GM12878 (cell line): ENCODE results near the gene SCAP. TPM values are rescaled to one million over a fixed set of nuclear protein-coding genes. Genes with fewer than 3 reads are reported as not detected.

Source experiments
- ATAC-seq: fragments of 200-7000 bp; cut with Tn5 transposase; 3 replicates; pipeline ENCODE4 v1.9.1; 2020; ENCODE audit warnings: mild to moderate bottlenecking, moderate library complexity
- BruUV-seq: library from RNA; stranded (reverse); fragments of 400-500 nt; replicated peaks from 2 replicates; lab custom pipeline; 2021; lab: Mats Ljungman, UMichigan
- CTCF ChIA-PET: fragments of 300-600 bp; sonication (Branson Sonifier 250); formaldehyde crosslinking; extraction: SDS; loops from one replicate; lab custom pipeline; 2021; ENCODE audit warnings: inconsistent platforms; lab: Yijun Ruan, JAX
- POLR2A ChIA-PET: fragments of 350-600 bp; formaldehyde crosslinking; extraction: SDS; loops from one replicate; lab custom pipeline; 2021; ENCODE audit warnings: inconsistent platforms; lab: Charles Lee
- RAD21 ChIA-PET: fragments of 300-600 bp; sonication (Branson Sonifier 250); formaldehyde crosslinking; loops from one replicate; lab custom pipeline; 2023; ENCODE audit warnings: antibody characterized with exemption; ENCODE audit not compliant: unreplicated experiment; lab: Charles Lee
- SMC1A ChIA-PET: fragments of 300-600 bp; sonication (Branson Sonifier 250); formaldehyde crosslinking; loops from one replicate; lab custom pipeline; 2023; ENCODE audit not compliant: unreplicated experiment, uncharacterized antibody; lab: Charles Lee
- DNase-seq: peaks from one replicate; pipeline ENCODE4 v3.0.0-alpha.2; 2011; ENCODE audit warnings: low read depth, low spot score
- FAIRE-seq: peaks from 3 replicates; lab custom pipeline; 2011; peaks lifted over from hg19 to GRCh38; lab: Jason Lieb, UNC
- H2AFZ ChIP-seq: 2 replicates; pipeline ENCODE4 v1.6.0; 2011; ENCODE audit warnings: low read depth, low read length, control low read depth; ENCODE audit not compliant: control insufficient read depth
- H3K27ac ChIP-seq: 2 replicates; pipeline ENCODE4 v1.5.1; 2011; ENCODE audit warnings: control low read depth; ENCODE audit not compliant: control insufficient read depth, insufficient read depth
- H3K27me3 ChIP-seq, 2 experiments: replicated peaks in 1 of 2; 2 replicates each; pipeline versions ENCODE4 v1.6.0 to v1.6.1; 2011; ENCODE audit warnings: low read length in 1 of 2; ENCODE audit not compliant: control insufficient read depth in 2 of 2, insufficient read depth in 2 of 2
- H3K36me3 ChIP-seq, 2 experiments: 2 replicates each; pipeline ENCODE4 v1.5.1; 2011; ENCODE audit warnings: low read length in 1 of 2; ENCODE audit not compliant: control insufficient read depth in 2 of 2, insufficient read depth in 2 of 2
- H3K4me1 ChIP-seq: 2 replicates; pipeline ENCODE4 v1.6.1; 2011; ENCODE audit warnings: mild to moderate bottlenecking, low read length, moderate library complexity, mixed read lengths; ENCODE audit not compliant: control insufficient read depth, insufficient read depth
- H3K4me2 ChIP-seq: 2 replicates; pipeline ENCODE4 v1.6.0; 2011; ENCODE audit warnings: control low read depth; ENCODE audit not compliant: control insufficient read depth, insufficient read depth
- H3K4me3 ChIP-seq: fragments of 200-600 bp; sonication (generic); 2 replicates; pipeline ENCODE4 v1.5.1; 2016
- H3K79me2 ChIP-seq: 2 replicates; pipeline ENCODE4 v1.6.0; 2011; ENCODE audit warnings: low read length; ENCODE audit not compliant: control insufficient read depth, insufficient read depth
- H3K9ac ChIP-seq: 2 replicates; pipeline ENCODE4 v1.8.0; 2011; ENCODE audit warnings: low read length, control low read depth, mixed read lengths; ENCODE audit not compliant: control insufficient read depth, insufficient read depth
- H3K9me3 ChIP-seq: replicated peaks from 3 replicates; pipeline ENCODE4 v1.5.1; 2011; ENCODE audit warnings: mild to moderate bottlenecking, low read length; ENCODE audit not compliant: control insufficient read depth, insufficient read depth
- H4K20me1 ChIP-seq: 2 replicates; pipeline ENCODE4 v1.6.0; 2011; ENCODE audit not compliant: control insufficient read depth, insufficient read depth
- ATF3 ChIP-seq: IDR thresholded peaks from 2 replicates; pipeline ENCODE4 v1.6.1; 2011; ENCODE audit warnings: low read depth, mild to moderate bottlenecking, low read length, moderate library complexity, borderline replicate concordance; ENCODE audit errors: extremely low read depth
- ATF7 ChIP-seq: fragments of 450-650 bp; IDR thresholded peaks from 2 replicates; pipeline ENCODE4 v1.6.1; 2016; ENCODE audit warnings: low read depth, mild to moderate bottlenecking
- EGR1 ChIP-seq, 2 experiments: IDR thresholded peaks; 1 replicate in 1 of 2; 2 replicates in 1 of 2; pipeline ENCODE4 v1.6.1; 2011 to 2012; ENCODE audit warnings: low read depth in 2 of 2, low read length in 2 of 2, borderline replicate concordance in 1 of 2, mild to moderate bottlenecking in 1 of 2, moderate library complexity in 1 of 2
- GATAD2B ChIP-seq: fragments of 450-650 bp; conservative IDR thresholded peaks from 2 replicates; pipeline ENCODE4 v1.6.1; 2017; ENCODE audit warnings: low read depth, mild to moderate bottlenecking, moderate library complexity
- MYC ChIP-seq: IDR thresholded peaks from 2 replicates; pipeline ENCODE4 v1.6.1; 2011; ENCODE audit warnings: mild to moderate bottlenecking, low read length, moderate library complexity, inconsistent platforms; ENCODE audit not compliant: insufficient read depth, insufficient replicate concordance, insufficient read length, severe bottlenecking
- NFIC ChIP-seq: IDR thresholded peaks from 2 replicates; pipeline ENCODE4 v1.6.1; 2012; ENCODE audit warnings: low read depth, mild to moderate bottlenecking, inconsistent platforms, low read length, moderate library complexity
- RAD21 ChIP-seq: IDR thresholded peaks from 2 replicates; pipeline ENCODE4 v1.6.1; 2011; ENCODE audit warnings: mild to moderate bottlenecking, low read depth, low read length, moderate library complexity; ENCODE audit not compliant: insufficient read depth
- SIN3A ChIP-seq: IDR thresholded peaks from 2 replicates; pipeline ENCODE4 v1.6.1; 2012; ENCODE audit warnings: low read depth, low read length, improper control_type of control experiment
- SIX5 ChIP-seq: IDR thresholded peaks from 2 replicates; pipeline ENCODE4 v1.6.1; 2011; ENCODE audit warnings: mild to moderate bottlenecking, low read depth, low read length, moderate library complexity; ENCODE audit not compliant: severe bottlenecking
- SMAD5 ChIP-seq: IDR thresholded peaks from 2 replicates; pipeline ENCODE4 v1.6.1; 2016; ENCODE audit warnings: antibody characterized with exemption, low read depth
- TCF7 ChIP-seq: IDR thresholded peaks from 2 replicates; pipeline ENCODE4 v1.6.1; 2014; ENCODE audit warnings: antibody characterized with exemption, borderline replicate concordance
- WGBS: methylation state at CpG from one replicate; pipeline ENCODE4 v1.1.6; 2016; ENCODE audit warnings: low lambda C conversion rate; ENCODE audit not compliant: insufficient replicate concordance, insufficient coverage; ENCODE audit errors: missing lambda C conversion rate; 5-methylcytosine and 5-hydroxymethylcytosine counted together
- in situ Hi-C: fragments of 300-500 bp; cut with MboI; formaldehyde crosslinking; loops from 9 replicates; pipeline ENCODE4 v1.14.3; 2018; ENCODE audit warnings: mixed read lengths
- intact Hi-C: fragments of 100-400 bp; cut with micrococcal nuclease; formaldehyde crosslinking; loops from one replicate; pipeline ENCODE4 v1.14.2; 2022; ENCODE audit not compliant: unreplicated experiment
- polyA plus RNA-seq, 11 experiments: library from polyadenylated mRNA; depleted of rRNA in 4 of 11; unstranded in 6 of 11; stranded (reverse) in 5 of 11; fragments of >200 nt; fragmentation: Nextera tagmentation in 4 of 11; fragmentation: Illumina TruSeq in 1 of 11; extraction: Ambion mirVana in 4 of 11; extraction: Trizol in 1 of 11; gene quantifications; 1 replicate in 1 of 11; 2 replicates in 10 of 11; pipeline versions ENCODE4 v1.2.1 to v1.2.3, GENCODE V29; 2011 to 2016; ENCODE audit warnings: inconsistent platforms in 2 of 11, missing spikeins in 2 of 11, low read depth in 1 of 11
- total RNA-seq, 4 experiments: library from RNA; depleted of rRNA in 3 of 4; stranded (reverse); fragments of >200 nt in 3 of 4; fragmentation: Illumina TruSeq in 1 of 4; extraction: Trizol in 1 of 4; gene quantifications; 2 replicates each; pipeline versions ENCODE4 v1.2.1 to v1.2.3, GENCODE V29; 2013 to 2021
- TF ChIP-seq, protein P1 (sequence below): fragments of 450-650 bp; conservative IDR thresholded peaks from 2 replicates; pipeline ENCODE4 v1.6.1; 2017; ENCODE audit warnings: mild to moderate bottlenecking, moderate library complexity
- TF ChIP-seq, protein P2 (sequence below): fragments of 150-350 bp; IDR thresholded peaks from 2 replicates; pipeline ENCODE4 v1.6.1; 2014; ENCODE audit warnings: mild to moderate bottlenecking, low read depth, low read length
- TF ChIP-seq, protein P3 (sequence below): fragments of 450-650 bp; IDR thresholded peaks from 2 replicates; pipeline ENCODE4 v1.6.1; 2017; ENCODE audit warnings: mild to moderate bottlenecking, moderate library complexity

SCAP gene
- total and polyA plus RNA-seq, 10 of the 15 experiments (the other 5 are each of a cell fraction or from before 2014, with no cell fraction given) = 1.5 to 64.1 (median 27.9) TPM

DNA sequence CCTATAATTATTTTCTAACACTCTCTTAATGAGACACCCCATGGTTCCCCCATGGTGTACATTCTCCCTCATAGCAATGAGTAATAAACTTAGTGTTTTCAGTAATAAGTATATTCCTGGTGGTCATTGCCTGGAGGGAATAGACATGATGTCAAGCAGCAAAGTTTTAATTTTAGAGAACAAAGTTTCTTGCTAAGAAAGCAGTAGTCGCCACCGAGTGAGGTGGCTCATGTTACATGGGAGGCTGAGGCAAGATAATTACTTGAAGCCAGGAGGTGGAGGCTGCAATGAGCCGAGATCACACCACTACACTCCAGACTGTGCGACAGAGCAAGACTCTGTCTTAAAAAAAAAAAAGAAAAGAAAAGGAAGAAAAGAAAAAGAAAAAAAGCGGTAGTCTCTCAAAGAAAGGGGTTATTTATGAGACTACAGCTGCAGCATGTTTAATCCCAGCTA lies 40.2 kb upstream of the SCAP start (continued):
- TF ChIP-seq, protein P1, sequence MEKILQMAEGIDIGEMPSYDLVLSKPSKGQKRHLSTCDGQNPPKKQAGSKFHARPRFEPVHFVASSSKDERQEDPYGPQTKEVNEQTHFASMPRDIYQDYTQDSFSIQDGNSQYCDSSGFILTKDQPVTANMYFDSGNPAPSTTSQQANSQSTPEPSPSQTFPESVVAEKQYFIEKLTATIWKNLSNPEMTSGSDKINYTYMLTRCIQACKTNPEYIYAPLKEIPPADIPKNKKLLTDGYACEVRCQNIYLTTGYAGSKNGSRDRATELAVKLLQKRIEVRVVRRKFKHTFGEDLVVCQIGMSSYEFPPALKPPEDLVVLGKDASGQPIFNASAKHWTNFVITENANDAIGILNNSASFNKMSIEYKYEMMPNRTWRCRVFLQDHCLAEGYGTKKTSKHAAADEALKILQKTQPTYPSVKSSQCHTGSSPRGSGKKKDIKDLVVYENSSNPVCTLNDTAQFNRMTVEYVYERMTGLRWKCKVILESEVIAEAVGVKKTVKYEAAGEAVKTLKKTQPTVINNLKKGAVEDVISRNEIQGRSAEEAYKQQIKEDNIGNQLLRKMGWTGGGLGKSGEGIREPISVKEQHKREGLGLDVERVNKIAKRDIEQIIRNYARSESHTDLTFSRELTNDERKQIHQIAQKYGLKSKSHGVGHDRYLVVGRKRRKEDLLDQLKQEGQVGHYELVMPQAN = no peak
- TF ChIP-seq SIN3A = no peak
- no peak for TF ChIP-seq RAD21
- TF ChIP-seq SMAD5 = no peak
- TF ChIP-seq GATAD2B = no peak
- no peak for TF ChIP-seq MYC
- TF ChIP-seq SIX5 = no peak
- TF ChIP-seq NFIC = no peak
- no peak for TF ChIP-seq ATF7
- TF ChIP-seq, all 136 proteins: peak for 0

- no peak for FAIRE-seq
- no peak overlapping the region for H2AFZ ChIP-seq
- no peaks in the 10 kb centered on the region for H4K20me1 ChIP-seq
- H3K27me3 ChIP-seq = no peaks in the 10 kb centered on the region
- peaks cover 0 to 6% of the 10 kb centered on the region in 2 experiments; a peak in 2 of 4 replicates for H3K36me3 ChIP-seq
- no peak overlapping the region for H3K9ac ChIP-seq
- RAD21 ChIA-PET = interaction anchor here (0.6 to 1.4 kb wide), 2 partner anchors 94 to 786 kb away, joined by 3 to 7 read pairs; no protein-coding TSS in a partner anchor
- CTCF ChIA-PET = interaction anchor here (1.1 to 8.4 kb wide), 2 partner anchors 92 to 275 kb away, joined by 3 to 53 read pairs; no protein-coding TSS in a partner anchor
- H3K79me2 ChIP-seq = peaks cover 27% of the 10 kb centered on the region
- no peak overlapping the region for H3K27ac ChIP-seq
- H3K4me1 ChIP-seq = peaks cover 6% of the 10 kb centered on the region; the same call in 1 of the 2 replicates
- intact Hi-C loops = no loop called here
- DNase-seq = no peak
- no peak overlapping the region for H3K4me3 ChIP-seq
- H3K4me2 ChIP-seq = no peak overlapping the region
- in situ Hi-C loops = no loop called here
- H3K9me3 ChIP-seq = no peaks in the 10 kb centered on the region
- POLR2A ChIA-PET = interaction anchor here (0.6 kb wide), 1 partner anchor 10 kb away, joined by 5 read pairs; no protein-coding TSS in a partner anchor
- no TSS peak for BruUV-seq
- SMC1A ChIA-PET = interaction anchor here (0.6 to 2.8 kb wide), 2 partner anchors 93 to 94 kb away, joined by 3 to 7 read pairs; no protein-coding TSS in a partner anchor
- no peak for ATAC-seq
- WGBS = 95% methylated on average over 5 of the region's 5 CpGs
- TF ChIP-seq, protein P2, sequence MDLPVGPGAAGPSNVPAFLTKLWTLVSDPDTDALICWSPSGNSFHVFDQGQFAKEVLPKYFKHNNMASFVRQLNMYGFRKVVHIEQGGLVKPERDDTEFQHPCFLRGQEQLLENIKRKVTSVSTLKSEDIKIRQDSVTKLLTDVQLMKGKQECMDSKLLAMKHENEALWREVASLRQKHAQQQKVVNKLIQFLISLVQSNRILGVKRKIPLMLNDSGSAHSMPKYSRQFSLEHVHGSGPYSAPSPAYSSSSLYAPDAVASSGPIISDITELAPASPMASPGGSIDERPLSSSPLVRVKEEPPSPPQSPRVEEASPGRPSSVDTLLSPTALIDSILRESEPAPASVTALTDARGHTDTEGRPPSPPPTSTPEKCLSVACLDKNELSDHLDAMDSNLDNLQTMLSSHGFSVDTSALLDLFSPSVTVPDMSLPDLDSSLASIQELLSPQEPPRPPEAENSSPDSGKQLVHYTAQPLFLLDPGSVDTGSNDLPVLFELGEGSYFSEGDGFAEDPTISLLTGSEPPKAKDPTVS = no peak
- TF ChIP-seq EGR1 (IDR thresholded peaks at IDR 0.05; ENCODE audit: borderline replicate concordance in 1 of 2, low read depth in 2 of 2, low read length in 2 of 2) (no peak), TCF7 (no peak), ATF3 (no peak)
- TF ChIP-seq, protein P3, sequence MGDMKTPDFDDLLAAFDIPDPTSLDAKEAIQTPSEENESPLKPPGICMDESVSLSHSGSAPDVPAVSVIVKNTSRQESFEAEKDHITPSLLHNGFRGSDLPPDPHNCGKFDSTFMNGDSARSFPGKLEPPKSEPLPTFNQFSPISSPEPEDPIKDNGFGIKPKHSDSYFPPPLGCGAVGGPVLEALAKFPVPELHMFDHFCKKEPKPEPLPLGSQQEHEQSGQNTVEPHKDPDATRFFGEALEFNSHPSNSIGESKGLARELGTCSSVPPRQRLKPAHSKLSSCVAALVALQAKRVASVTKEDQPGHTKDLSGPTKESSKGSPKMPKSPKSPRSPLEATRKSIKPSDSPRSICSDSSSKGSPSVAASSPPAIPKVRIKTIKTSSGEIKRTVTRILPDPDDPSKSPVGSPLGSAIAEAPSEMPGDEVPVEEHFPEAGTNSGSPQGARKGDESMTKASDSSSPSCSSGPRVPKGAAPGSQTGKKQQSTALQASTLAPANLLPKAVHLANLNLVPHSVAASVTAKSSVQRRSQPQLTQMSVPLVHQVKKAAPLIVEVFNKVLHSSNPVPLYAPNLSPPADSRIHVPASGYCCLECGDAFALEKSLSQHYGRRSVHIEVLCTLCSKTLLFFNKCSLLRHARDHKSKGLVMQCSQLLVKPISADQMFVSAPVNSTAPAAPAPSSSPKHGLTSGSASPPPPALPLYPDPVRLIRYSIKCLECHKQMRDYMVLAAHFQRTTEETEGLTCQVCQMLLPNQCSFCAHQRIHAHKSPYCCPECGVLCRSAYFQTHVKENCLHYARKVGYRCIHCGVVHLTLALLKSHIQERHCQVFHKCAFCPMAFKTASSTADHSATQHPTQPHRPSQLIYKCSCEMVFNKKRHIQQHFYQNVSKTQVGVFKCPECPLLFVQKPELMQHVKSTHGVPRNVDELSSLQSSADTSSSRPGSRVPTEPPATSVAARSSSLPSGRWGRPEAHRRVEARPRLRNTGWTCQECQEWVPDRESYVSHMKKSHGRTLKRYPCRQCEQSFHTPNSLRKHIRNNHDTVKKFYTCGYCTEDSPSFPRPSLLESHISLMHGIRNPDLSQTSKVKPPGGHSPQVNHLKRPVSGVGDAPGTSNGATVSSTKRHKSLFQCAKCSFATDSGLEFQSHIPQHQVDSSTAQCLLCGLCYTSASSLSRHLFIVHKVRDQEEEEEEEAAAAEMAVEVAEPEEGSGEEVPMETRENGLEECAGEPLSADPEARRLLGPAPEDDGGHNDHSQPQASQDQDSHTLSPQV = no peak
Observed at GRCh38 chr3:47515100-47515499, 39.4 kb upstream of the SCAP start.
